Measurements from ENCODE around the gene TMEM14A.
A peak's percentile ranks its signal among the peaks of the same experiment; 100 is the strongest.

Gene TMEM14A, protein sequence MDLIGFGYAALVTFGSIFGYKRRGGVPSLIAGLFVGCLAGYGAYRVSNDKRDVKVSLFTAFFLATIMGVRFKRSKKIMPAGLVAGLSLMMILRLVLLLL

DNA sequence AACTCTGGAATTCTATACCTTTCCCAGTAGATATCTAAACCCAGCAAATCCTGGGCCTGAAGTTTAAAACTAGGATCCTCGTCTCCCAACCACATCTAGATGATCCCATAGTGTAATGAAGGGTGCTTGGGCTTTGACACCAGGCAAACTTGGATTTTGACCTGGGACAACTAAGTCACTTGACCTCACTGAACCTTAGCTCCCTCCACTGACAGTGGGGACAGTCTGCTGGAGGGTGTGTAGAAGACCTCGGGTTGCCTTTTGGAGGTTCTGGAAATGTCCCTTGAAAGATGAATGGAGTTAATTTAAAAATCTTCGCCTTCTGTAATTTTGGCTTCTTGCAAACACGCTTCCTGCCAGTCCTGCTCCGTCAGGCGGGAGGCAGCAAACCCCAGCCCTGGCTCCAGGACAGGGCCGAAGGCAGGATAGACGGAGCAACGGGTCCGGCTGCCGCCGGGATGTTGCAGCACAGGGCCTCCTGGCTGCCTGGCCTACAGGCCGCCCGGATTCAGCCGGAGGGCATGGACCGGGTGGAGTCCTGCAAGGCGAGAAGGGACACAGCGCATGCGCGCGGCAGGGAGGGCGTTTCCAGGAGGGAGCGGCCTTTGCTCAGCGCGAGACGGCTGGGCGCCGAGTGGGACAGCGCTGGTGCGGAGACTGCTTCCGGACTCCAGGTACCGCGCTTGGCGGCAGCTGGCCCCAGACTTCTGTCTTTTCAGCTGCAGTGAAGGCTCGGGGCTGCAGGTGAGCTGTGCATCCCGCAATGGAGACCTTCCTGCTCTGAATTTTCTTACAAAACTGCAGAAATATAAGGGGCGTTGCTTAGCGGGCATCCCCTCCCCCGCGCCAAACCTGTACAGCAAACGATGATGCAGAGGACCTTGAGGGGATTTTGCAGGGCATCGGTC, at the start of gene TMEM14A:
Gene TMEM14A (plus strand): TSS at position 612 of the 908 bp plus-strand sequence. CDS start 5,990 bp downstream, outside the sequence.
- TF ChIP-seq, protein P1, sequence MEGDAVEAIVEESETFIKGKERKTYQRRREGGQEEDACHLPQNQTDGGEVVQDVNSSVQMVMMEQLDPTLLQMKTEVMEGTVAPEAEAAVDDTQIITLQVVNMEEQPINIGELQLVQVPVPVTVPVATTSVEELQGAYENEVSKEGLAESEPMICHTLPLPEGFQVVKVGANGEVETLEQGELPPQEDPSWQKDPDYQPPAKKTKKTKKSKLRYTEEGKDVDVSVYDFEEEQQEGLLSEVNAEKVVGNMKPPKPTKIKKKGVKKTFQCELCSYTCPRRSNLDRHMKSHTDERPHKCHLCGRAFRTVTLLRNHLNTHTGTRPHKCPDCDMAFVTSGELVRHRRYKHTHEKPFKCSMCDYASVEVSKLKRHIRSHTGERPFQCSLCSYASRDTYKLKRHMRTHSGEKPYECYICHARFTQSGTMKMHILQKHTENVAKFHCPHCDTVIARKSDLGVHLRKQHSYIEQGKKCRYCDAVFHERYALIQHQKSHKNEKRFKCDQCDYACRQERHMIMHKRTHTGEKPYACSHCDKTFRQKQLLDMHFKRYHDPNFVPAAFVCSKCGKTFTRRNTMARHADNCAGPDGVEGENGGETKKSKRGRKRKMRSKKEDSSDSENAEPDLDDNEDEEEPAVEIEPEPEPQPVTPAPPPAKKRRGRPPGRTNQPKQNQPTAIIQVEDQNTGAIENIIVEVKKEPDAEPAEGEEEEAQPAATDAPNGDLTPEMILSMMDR (IDR thresholded peaks at IDR 0.05; ENCODE audit: insufficient read depth, low read depth, low read length, missing control alignments): peak; percentile 23
- DNase-seq (ENCODE audit: low read depth): peak; percentile 95
- H3K4me3 ChIP-seq (ENCODE audit: low read length): peak within 1 kb of the TSS; percentile 83

DNA sequence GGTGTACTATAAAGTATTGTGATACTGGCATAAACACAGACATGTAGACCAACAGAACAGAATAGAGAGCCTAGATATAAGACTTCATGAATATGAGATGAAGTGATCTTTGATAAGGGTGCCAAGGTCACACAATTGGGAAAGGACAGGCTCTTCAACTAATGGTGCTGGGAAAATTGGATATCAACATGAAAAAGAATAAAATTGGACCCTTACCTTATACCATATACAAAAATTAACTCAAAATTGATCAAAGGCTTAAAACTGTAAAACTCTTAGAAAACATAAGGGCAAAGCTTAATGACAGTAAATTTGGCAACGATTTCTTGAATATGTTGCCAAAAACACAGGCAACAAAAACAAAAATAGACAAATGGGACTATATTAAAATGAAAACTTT, 49.3 kb upstream of the TMEM14A start:
- TF ChIP-seq, protein P1 (IDR thresholded peaks at IDR 0.05; ENCODE audit: insufficient read depth, low read depth, low read length, missing control alignments): no peak
- no peak for DNase-seq (ENCODE audit: low read depth)
- no peak overlapping the region for H3K4me3 ChIP-seq (ENCODE audit: low read length)

DNA sequence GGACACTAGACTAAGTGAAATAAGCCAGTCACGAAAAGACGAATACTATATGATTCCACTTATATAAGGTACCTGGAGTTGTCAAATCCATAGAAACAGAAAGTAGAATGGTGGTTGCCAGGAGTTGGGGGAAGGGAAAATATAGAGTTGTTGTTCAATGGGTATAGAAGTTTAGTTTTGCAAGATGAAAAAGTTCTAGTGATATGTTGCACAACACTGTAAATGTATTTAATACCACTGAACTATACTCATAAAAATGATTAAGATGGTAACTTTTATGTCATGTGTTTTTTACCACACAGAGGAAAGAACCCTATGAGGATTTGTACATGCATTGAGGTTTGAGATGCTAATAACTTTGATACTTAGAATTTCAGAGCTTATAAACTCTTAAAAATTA, 48.1 kb upstream of the TMEM14A start:
- H3K4me3 ChIP-seq (ENCODE audit: low read length): no peak overlapping the region
- TF ChIP-seq, protein P1 (IDR thresholded peaks at IDR 0.05; ENCODE audit: insufficient read depth, low read depth, low read length, missing control alignments): no peak
- DNase-seq (ENCODE audit: low read depth): no peak

DNA sequence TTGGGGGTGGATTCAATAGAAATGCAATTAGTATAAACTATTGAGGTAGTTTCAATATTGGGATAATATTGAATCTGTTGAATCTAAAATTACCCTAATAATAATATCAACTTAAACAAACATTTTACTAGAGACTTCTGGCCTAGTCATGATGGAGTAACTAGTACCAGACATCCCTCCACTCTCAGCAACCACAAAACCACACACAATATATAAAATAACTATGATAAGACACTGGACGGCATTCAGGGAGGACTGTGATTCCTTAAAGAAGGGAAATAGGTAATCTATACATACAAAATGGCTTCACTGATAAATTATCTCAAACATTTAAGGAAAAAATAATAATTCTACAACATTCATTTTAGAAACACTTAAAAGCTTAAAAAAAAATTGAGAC, 38.9 kb upstream of the TMEM14A start:
- DNase-seq (ENCODE audit: low read depth): no peak
- TF ChIP-seq, protein P1 (IDR thresholded peaks at IDR 0.05; ENCODE audit: insufficient read depth, low read depth, low read length, missing control alignments): no peak

DNA sequence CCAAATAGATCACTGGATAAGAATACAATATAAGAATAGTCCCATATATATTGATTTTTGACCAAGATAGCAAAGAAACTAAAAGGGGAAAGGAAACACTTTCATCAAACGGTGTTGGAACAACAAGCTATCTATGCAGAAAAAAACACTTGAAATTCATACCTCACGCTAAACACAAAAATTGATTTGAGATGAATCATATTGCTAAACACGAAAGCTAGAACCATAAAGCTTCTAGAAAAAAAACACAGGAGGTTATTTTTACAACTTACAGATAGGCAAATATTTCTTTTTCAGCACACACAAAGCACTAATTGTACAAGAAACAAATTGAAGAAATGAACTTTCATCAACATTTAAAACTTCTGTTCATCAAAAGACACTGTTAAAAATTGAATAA, 36.7 kb upstream of the TMEM14A start:
- TF ChIP-seq, protein P1 (IDR thresholded peaks at IDR 0.05; ENCODE audit: insufficient read depth, low read depth, low read length, missing control alignments): no peak
- no peak for DNase-seq (ENCODE audit: low read depth)

More for the DNA sequence above, 38.9 kb upstream of the TMEM14A start:
- no peak overlapping the region for H3K4me3 ChIP-seq (ENCODE audit: low read length)

DNA sequence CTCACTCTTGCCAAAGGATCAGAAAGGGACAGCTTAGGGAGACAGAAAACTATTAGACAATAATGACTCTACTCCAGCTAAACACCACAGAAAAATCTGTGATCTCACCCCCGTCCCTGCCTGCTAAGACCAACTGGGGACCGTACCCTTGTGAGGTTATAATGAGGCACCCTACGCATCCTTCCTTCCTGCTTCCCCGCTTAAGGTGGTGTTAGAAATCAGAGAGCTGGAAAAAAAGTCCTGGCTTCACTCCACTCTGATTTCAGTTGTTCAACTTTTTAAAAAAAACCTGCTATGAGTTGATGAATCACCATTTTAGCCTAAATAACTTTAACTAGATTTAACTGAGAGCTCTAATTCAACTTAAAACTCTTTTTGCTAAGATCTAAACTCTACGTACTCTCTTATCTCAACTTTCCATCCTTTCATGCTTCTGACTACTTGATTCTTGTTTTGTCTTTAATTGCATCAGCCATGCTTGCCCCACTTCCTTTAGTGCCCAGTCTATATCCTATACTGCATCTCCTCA, 35.8 kb upstream of the TMEM14A start:
- H3K4me3 ChIP-seq (ENCODE audit: low read length): no peak overlapping the region
- no peak for DNase-seq (ENCODE audit: low read depth)
- TF ChIP-seq, protein P1 (IDR thresholded peaks at IDR 0.05; ENCODE audit: insufficient read depth, low read depth, low read length, missing control alignments): no peak

More for the DNA sequence above, 36.7 kb upstream of the TMEM14A start:
- H3K4me3 ChIP-seq (ENCODE audit: low read length): no peak overlapping the region
